ENCODE measurements around the gene ALDH6A1.

DNA sequence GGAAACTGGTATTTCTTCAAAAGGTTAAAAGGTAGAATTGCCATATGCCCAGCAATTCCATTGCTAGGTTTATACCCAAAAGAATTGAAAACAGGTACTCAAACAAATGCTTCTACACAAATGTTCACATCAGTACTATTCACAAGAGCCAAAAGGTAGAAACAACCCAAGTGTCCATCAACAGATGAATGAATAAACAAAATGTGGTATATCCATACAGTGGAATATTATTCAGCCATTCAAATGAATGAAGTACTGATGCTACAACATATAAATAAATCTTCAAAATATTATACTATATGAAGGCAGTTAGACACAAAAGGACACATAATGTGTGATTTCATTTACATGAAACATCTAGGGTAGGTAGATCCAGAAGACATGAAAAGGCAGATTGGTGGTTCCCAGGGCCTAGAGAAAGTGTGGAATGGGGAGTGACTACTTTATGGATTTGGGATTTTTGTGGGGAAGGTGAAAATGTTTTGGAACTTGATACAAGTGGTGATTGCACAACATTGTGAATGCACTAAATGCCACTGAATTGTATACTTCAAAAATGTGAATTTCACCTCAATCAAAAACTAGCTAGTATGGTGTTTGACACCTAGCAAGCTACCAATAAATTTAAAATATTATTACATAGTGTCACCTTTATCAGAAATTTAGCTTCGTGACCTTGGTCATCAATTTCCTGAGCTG, 42.2 kb upstream of the ALDH6A1 start:
- TF ChIP-seq, protein P1, sequence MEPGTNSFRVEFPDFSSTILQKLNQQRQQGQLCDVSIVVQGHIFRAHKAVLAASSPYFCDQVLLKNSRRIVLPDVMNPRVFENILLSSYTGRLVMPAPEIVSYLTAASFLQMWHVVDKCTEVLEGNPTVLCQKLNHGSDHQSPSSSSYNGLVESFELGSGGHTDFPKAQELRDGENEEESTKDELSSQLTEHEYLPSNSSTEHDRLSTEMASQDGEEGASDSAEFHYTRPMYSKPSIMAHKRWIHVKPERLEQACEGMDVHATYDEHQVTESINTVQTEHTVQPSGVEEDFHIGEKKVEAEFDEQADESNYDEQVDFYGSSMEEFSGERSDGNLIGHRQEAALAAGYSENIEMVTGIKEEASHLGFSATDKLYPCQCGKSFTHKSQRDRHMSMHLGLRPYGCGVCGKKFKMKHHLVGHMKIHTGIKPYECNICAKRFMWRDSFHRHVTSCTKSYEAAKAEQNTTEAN (CRISPR knock-in tag; IDR thresholded peaks at IDR 0.05), result no peak
- no peak for TF ChIP-seq CTCF (IDR thresholded peaks at IDR 0.05)

All from WTC11 (cell line).